IMR-90 (cell line): Measurements from ENCODE around the gene EPHX1. TPM values are rescaled to one million over a fixed set of nuclear protein-coding genes. Genes with fewer than 3 reads are reported as not detected.

Experiments used
- ATAC-seq: fragments of 200-7000 bp; cut with Tn5 transposase; 2 replicates; pipeline ENCODE4 v1.9.1; 2020; ENCODE audit warnings: low read depth, mild to moderate bottlenecking, moderate library complexity
- BruUV-seq: library from RNA; stranded (reverse); fragments of 400-500 nt; replicated peaks from 2 replicates; lab custom pipeline; 2021; lab: Mats Ljungman, UMichigan
- CTCF ChIA-PET: fragments of 300-600 bp; formaldehyde crosslinking; extraction: SDS; loops from one replicate; lab custom pipeline; 2021; ENCODE audit warnings: antibody characterized with exemption; lab: Yijun Ruan, JAX
- POLR2A ChIA-PET: fragments of 300-600 bp; sonication (Branson Sonifier 250); formaldehyde crosslinking; loops from one replicate; lab custom pipeline; 2022; ENCODE audit warnings: antibody characterized with exemption; ENCODE audit not compliant: unreplicated experiment; lab: Charles Lee
- DNase-seq: peaks from one replicate; pipeline ENCODE4 v3.0.0; 2013
- H2AFZ ChIP-seq: replicated peaks from 2 replicates; pipeline ENCODE3; 2013; ENCODE audit warnings: low read length, mild to moderate bottlenecking; ENCODE audit not compliant: poor library complexity
- H2AK5ac ChIP-seq: 2 replicates; pipeline ENCODE4 v1.6.1; 2013; ENCODE audit warnings: low read depth, low read length, inconsistent platforms
- H2AK9ac ChIP-seq: replicated peaks from 2 replicates; pipeline ENCODE3; 2013; ENCODE audit warnings: mild to moderate bottlenecking, low read depth, low read length, moderate library complexity; ENCODE audit not compliant: poor library complexity
- H2BK120ac ChIP-seq: 2 replicates; pipeline ENCODE4 v1.6.1; 2013; ENCODE audit warnings: low read depth, low read length, inconsistent platforms
- H2BK15ac ChIP-seq: 3 replicates; pipeline ENCODE4 v1.6.1; 2013; ENCODE audit warnings: low read depth, low read length, inconsistent platforms
- H2BK20ac ChIP-seq: 2 replicates; pipeline ENCODE4 v1.6.1; 2013; ENCODE audit warnings: low read depth, mild to moderate bottlenecking, inconsistent platforms, low read length, moderate library complexity
- H2BK5ac ChIP-seq: 2 replicates; pipeline ENCODE4 v1.6.1; 2013; ENCODE audit warnings: mild to moderate bottlenecking, low read depth, low read length, inconsistent platforms; ENCODE audit not compliant: poor library complexity, severe bottlenecking
- H3K14ac ChIP-seq: replicated peaks from 2 replicates; pipeline ENCODE4 v1.6.1; 2013; ENCODE audit warnings: low read depth, low read length, inconsistent platforms
- H3K18ac ChIP-seq: 2 replicates; pipeline ENCODE4 v1.6.1; 2013; ENCODE audit warnings: low read depth, low read length, control low read depth
- H3K23ac ChIP-seq: 2 replicates; pipeline ENCODE4 v1.6.1; 2013; ENCODE audit warnings: low read depth, low read length, inconsistent platforms
- H3K27ac ChIP-seq: 2 replicates; pipeline ENCODE4 v1.5.1; 2013; ENCODE audit warnings: mild to moderate bottlenecking, control low read depth, low read length; ENCODE audit not compliant: insufficient read depth
- H3K27me3 ChIP-seq: 2 replicates; pipeline ENCODE4 v1.6.1; 2013; ENCODE audit warnings: low read length; ENCODE audit not compliant: control insufficient read depth, insufficient read depth
- H3K36me3 ChIP-seq: 2 replicates; pipeline ENCODE4 v1.6.1; 2013; ENCODE audit warnings: low read length, mixed read lengths; ENCODE audit not compliant: control insufficient read depth, insufficient read depth
- H3K4ac ChIP-seq: 2 replicates; pipeline ENCODE4 v1.6.1; 2013; ENCODE audit warnings: low read depth, low read length, inconsistent platforms
- H3K4me1 ChIP-seq: 2 replicates; pipeline ENCODE4 v1.6.1; 2013; ENCODE audit warnings: low read length, mixed read lengths; ENCODE audit not compliant: control insufficient read depth, insufficient read depth
- H3K4me2 ChIP-seq: 2 replicates; pipeline ENCODE4 v1.6.1; 2013; ENCODE audit warnings: low read depth, mild to moderate bottlenecking, control low read depth, low read length, moderate library complexity
- H3K4me3 ChIP-seq: 2 replicates; pipeline ENCODE4 v1.5.1; 2013; ENCODE audit warnings: low read depth, mild to moderate bottlenecking, control low read depth, low read length, moderate library complexity; ENCODE audit not compliant: insufficient read depth
- H3K56ac ChIP-seq: 2 replicates; pipeline ENCODE4 v1.6.1; 2013; ENCODE audit warnings: low read length, inconsistent platforms; ENCODE audit not compliant: insufficient read depth; ENCODE audit errors: extremely low read depth
- H3K79me1 ChIP-seq, 2 experiments: 2 replicates each; pipeline ENCODE4 v1.6.1; 2013; ENCODE audit warnings: low read length in 2 of 2, inconsistent platforms in 1 of 2, low read depth in 1 of 2
- H3K9ac ChIP-seq: 2 replicates; pipeline ENCODE4 v1.6.1; 2013; ENCODE audit warnings: low read depth, low read length, control low read depth
- H3K9me1 ChIP-seq: 2 replicates; pipeline ENCODE4 v1.6.1; 2013; ENCODE audit warnings: low read length, inconsistent platforms; ENCODE audit not compliant: insufficient read depth
- H3K9me3 ChIP-seq: 2 replicates; pipeline ENCODE4 v1.6.1; 2013; ENCODE audit warnings: low read length; ENCODE audit not compliant: control insufficient read depth, insufficient read depth
- H4K20me1 ChIP-seq: 2 replicates; pipeline ENCODE4 v1.6.1; 2013; ENCODE audit warnings: low read length, inconsistent platforms; ENCODE audit not compliant: insufficient read depth
- H4K5ac ChIP-seq: 2 replicates; pipeline ENCODE4 v1.6.1; 2013; ENCODE audit warnings: mild to moderate bottlenecking, low read depth, low read length, control low read depth
- H4K8ac ChIP-seq, 2 experiments: 2 replicates each; pipeline ENCODE4 v1.6.1; 2013; ENCODE audit warnings: low read depth in 2 of 2, low read length in 2 of 2, control low read depth in 1 of 2, inconsistent platforms in 1 of 2
- H4K91ac ChIP-seq: 2 replicates; pipeline ENCODE4 v1.6.1; 2013; ENCODE audit warnings: low read depth, low read length, inconsistent platforms; ENCODE audit not compliant: insufficient read depth
- CEBPB ChIP-seq: IDR thresholded peaks from 2 replicates; pipeline ENCODE4 v1.6.1; 2012; ENCODE audit warnings: low read depth, low read length, improper control_type of control experiment
- FOS ChIP-seq: fragments of 150-350 bp; IDR thresholded peaks from 2 replicates; pipeline ENCODE4 v1.6.1; 2016; ENCODE audit warnings: low read depth, low read length
- MAFK ChIP-seq: IDR thresholded peaks from 2 replicates; pipeline ENCODE4 v1.6.1; 2012; ENCODE audit warnings: low read depth, low read length, improper control_type of control experiment
- MAZ ChIP-seq: IDR thresholded peaks from 2 replicates; pipeline ENCODE4 v1.6.1; 2012; ENCODE audit warnings: low read depth, mild to moderate bottlenecking, low read length, improper control_type of control experiment, moderate library complexity, borderline replicate concordance
- MXI1 ChIP-seq: IDR thresholded peaks from 2 replicates; pipeline ENCODE4 v1.6.1; 2012; ENCODE audit warnings: low read depth, mild to moderate bottlenecking, low read length, moderate library complexity, borderline replicate concordance
- POLR2A ChIP-seq: IDR thresholded peaks from 2 replicates; pipeline ENCODE4 v1.6.1; 2012; ENCODE audit warnings: mild to moderate bottlenecking, low read depth, low read length
- RCOR1 ChIP-seq: IDR thresholded peaks from 2 replicates; pipeline ENCODE4 v1.6.1; 2012; ENCODE audit warnings: mild to moderate bottlenecking, low read length, improper control_type of control experiment; ENCODE audit not compliant: insufficient replicate concordance
- RFX5 ChIP-seq: IDR thresholded peaks from 2 replicates; pipeline ENCODE4 v1.8.0; 2012; ENCODE audit warnings: low read depth, mild to moderate bottlenecking, low read length, moderate library complexity
- SMC3 ChIP-seq: fragments of 150-350 bp; IDR thresholded peaks from 2 replicates; pipeline ENCODE4 v1.6.1; 2016; ENCODE audit warnings: low read depth, mild to moderate bottlenecking, antibody characterized with exemption, low read length, moderate library complexity
- USF2 ChIP-seq: fragments of 150-350 bp; IDR thresholded peaks from 2 replicates; pipeline ENCODE4 v1.6.1; 2017; ENCODE audit warnings: mild to moderate bottlenecking, antibody characterized with exemption, low read length, low read depth
- WGBS, 2 experiments: methylation state at CpG; one replicate each; pipeline versions ENCODE4 v1.1.5 to v1.1.7; 2013; ENCODE audit warnings: missing lambda C conversion rate in 2 of 2; ENCODE audit not compliant: insufficient read length in 1 of 2; ENCODE audit errors: extremely low coverage in 2 of 2; 5-methylcytosine and 5-hydroxymethylcytosine counted together
- dilution Hi-C: fragments of 300-500 bp; cut with HindIII; formaldehyde crosslinking; loops from one replicate; pipeline ENCODE4 v1.14.3; 2018; ENCODE audit warnings: low sequenced_read_pairs; ENCODE audit not compliant: unreplicated experiment
- in situ Hi-C: fragments of 300-500 bp; cut with MboI; formaldehyde crosslinking; loops from 3 replicates; pipeline ENCODE4 v1.14.3; 2019; ENCODE audit warnings: low sequenced_read_pairs, inconsistent platforms, mixed read lengths
- intact Hi-C: fragments of 100-400 bp; cut with micrococcal nuclease; formaldehyde crosslinking; loops from 2 replicates; pipeline ENCODE4 v1.10.0; 2022
- polyA plus RNA-seq, 3 experiments: library from polyadenylated mRNA; depleted of rRNA; stranded (reverse); fragments of >200 nt; gene quantifications; 2 replicates each; pipeline ENCODE4 v1.2.3, GENCODE V29; 2012; ENCODE audit warnings: low replicate concordance in 1 of 3
- total RNA-seq: library from RNA; depleted of rRNA; stranded (reverse); fragments of >200 nt; gene quantifications from 2 replicates; pipeline ENCODE4 v1.2.3, GENCODE V29; 2012
- TF ChIP-seq, protein P1 (sequence below): fragments of 150-350 bp; IDR thresholded peaks from 2 replicates; pipeline ENCODE4 v1.6.1; 2016; ENCODE audit warnings: low read depth, mild to moderate bottlenecking, low read length, moderate library complexity, borderline replicate concordance
- TF ChIP-seq, protein P2 (sequence below): conservative IDR thresholded peaks from 2 replicates; pipeline ENCODE4 v1.5.1; 2012; ENCODE audit warnings: mild to moderate bottlenecking, low read depth, low read length, improper control_type of control experiment

Gene EPHX1
- total and polyA plus RNA-seq, 2 of the 4 experiments (the other 2 are of a cell fraction), result 20.3 to 46.3 TPM

- no peak overlapping the region for H3K27ac ChIP-seq
- TF ChIP-seq, protein P1, sequence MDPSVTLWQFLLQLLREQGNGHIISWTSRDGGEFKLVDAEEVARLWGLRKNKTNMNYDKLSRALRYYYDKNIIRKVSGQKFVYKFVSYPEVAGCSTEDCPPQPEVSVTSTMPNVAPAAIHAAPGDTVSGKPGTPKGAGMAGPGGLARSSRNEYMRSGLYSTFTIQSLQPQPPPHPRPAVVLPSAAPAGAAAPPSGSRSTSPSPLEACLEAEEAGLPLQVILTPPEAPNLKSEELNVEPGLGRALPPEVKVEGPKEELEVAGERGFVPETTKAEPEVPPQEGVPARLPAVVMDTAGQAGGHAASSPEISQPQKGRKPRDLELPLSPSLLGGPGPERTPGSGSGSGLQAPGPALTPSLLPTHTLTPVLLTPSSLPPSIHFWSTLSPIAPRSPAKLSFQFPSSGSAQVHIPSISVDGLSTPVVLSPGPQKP, result no peak
- no peak for TF ChIP-seq CEBPB
- no peak for TF ChIP-seq POLR2A
- no peak for TF ChIP-seq MAFK
- TF ChIP-seq FOS, result no peak
- no peak for TF ChIP-seq MXI1
- TF ChIP-seq, protein P2, sequence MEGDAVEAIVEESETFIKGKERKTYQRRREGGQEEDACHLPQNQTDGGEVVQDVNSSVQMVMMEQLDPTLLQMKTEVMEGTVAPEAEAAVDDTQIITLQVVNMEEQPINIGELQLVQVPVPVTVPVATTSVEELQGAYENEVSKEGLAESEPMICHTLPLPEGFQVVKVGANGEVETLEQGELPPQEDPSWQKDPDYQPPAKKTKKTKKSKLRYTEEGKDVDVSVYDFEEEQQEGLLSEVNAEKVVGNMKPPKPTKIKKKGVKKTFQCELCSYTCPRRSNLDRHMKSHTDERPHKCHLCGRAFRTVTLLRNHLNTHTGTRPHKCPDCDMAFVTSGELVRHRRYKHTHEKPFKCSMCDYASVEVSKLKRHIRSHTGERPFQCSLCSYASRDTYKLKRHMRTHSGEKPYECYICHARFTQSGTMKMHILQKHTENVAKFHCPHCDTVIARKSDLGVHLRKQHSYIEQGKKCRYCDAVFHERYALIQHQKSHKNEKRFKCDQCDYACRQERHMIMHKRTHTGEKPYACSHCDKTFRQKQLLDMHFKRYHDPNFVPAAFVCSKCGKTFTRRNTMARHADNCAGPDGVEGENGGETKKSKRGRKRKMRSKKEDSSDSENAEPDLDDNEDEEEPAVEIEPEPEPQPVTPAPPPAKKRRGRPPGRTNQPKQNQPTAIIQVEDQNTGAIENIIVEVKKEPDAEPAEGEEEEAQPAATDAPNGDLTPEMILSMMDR, result no peak
- no peak for TF ChIP-seq USF2
- no peak for TF ChIP-seq MAZ
- no peak for TF ChIP-seq RCOR1
- no peak for TF ChIP-seq SMC3
- TF ChIP-seq RFX5, result no peak
- no peak overlapping the region for H2BK15ac ChIP-seq
- H2BK120ac ChIP-seq, result no peak overlapping the region
- H3K9me1 ChIP-seq, result peaks cover 17% of the 10 kb centered on the region
- whole genome bisulfite sequencing, 2 experiments, result no CpG with 5 or more reads among the region's 3 CpGs
- no peak overlapping the region for H4K5ac ChIP-seq
- H2AK5ac ChIP-seq, result no peak overlapping the region
- H3K18ac ChIP-seq, result no peak overlapping the region
- H4K91ac ChIP-seq, result no peak overlapping the region
- no peak overlapping the region for H3K4me3 ChIP-seq
- no peak overlapping the region for H4K8ac ChIP-seq
- intact Hi-C loops (no loop called here), in situ Hi-C loops (no loop called here), dilution Hi-C loops (no loop called here)
- H2AFZ ChIP-seq, result no peak overlapping the region
- ChIA-PET POLR2A (no interaction called here), CTCF (interaction anchor here (0.6 kb wide), 1 partner anchor 64 kb away, joined by 5 read pairs; no protein-coding TSS in a partner anchor)
- no peak overlapping the region for H2AK9ac ChIP-seq
- no TSS peak for BruUV-seq
- peaks cover 46% of the 10 kb centered on the region for H3K36me3 ChIP-seq
- H2BK20ac ChIP-seq, result no peak overlapping the region
- no peak overlapping the region for H3K14ac ChIP-seq
- H3K9ac ChIP-seq, result no peak overlapping the region
- H3K4me2 ChIP-seq, result no peak overlapping the region
- H2BK5ac ChIP-seq, result no peak overlapping the region
- H3K4ac ChIP-seq, result no peak overlapping the region
- H3K4me1 ChIP-seq, result peaks cover 4% of the 10 kb centered on the region; the same call in 1 of the 2 replicates
- peaks cover 6% of the 10 kb centered on the region for H4K20me1 ChIP-seq
- peaks cover 0 to 22% of the 10 kb centered on the region in 2 experiments; a peak in 3 of 4 replicates for H3K79me1 ChIP-seq
- H3K23ac ChIP-seq, result no peak overlapping the region
- H3K9me3 ChIP-seq, result no peaks in the 10 kb centered on the region
- H3K27me3 ChIP-seq, result no peaks in the 10 kb centered on the region
- H3K56ac ChIP-seq, result no peak overlapping the region
- DNase-seq (no peak), ATAC-seq (no peak)
Measured at GRCh38 chr1:225870911-225871310, 61.0 kb downstream of the EPHX1 start.
